ENCODE data around the gene GSE1.

GSE1 gene

DNA sequence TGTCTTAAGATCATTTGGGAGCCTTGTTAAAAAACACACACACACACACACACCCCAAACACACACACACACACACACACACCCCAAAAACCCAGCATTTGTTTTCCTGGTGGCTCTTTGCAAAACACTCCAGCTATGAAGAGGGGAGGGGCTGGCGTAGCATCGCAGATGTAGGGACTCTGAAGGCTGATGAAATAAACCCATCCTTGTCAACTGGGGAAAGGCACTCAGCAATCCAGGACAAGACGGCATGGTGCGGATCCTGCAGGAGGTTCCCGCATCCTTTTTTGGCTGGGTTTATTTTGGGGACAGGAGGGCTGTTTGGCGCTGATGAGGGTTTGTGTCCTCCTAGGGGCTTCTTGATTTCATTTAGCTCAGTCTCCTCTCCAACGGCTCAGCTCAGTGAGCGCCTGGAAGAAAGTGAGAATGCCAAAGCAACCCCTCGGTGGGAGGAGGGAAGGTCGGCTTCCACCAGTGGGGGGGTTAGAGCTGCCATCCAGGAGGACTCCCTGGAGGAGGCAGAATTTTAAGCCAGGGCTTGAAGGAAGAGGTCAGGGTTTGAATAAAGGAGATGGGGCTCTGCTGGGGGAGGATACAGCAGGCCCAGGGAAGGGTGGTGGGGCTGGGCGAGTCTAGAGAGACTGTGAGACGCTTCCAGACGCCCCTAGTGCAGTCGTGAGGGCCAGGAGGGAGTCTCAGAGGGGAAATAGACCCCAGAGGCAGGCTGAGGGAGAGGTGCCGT, 12.4 kb upstream of the GSE1 start:
- Histone ChIP-seq H3K4me1 (ENCODE audit: control insufficient read depth in 1 of 2, insufficient read depth in 2 of 2, low read length in 2 of 2) (peaks cover 7% of the 10 kb centered on the region in 2 donors), H3K9ac (ENCODE audit: low read depth in 1 of 2, low read length in 2 of 2) (no peak overlapping the region), H3K27ac (ENCODE audit: low read depth, low read length) (no peak overlapping the region), H3K36me3 (ENCODE audit: control insufficient read depth in 1 of 2, insufficient read depth in 2 of 2, low read length in 2 of 2) (peaks cover 0 to 3% of the 10 kb centered on the region in 2 donors), H3K27me3 (ENCODE audit: control insufficient read depth in 1 of 2, insufficient read depth in 2 of 2, low read length in 2 of 2) (no peaks in the 10 kb centered on the region), H3K4me3 (ENCODE audit: low read depth in 1 of 2, low read length in 2 of 2) (no peak overlapping the region), H3K9me3 (ENCODE audit: control insufficient read depth in 1 of 2, low read length in 2 of 2) (no peaks in the 10 kb centered on the region)

- Histone ChIP-seq H3K27me3 (ENCODE audit: control insufficient read depth in 1 of 2, insufficient read depth in 2 of 2, low read length in 2 of 2) (no peaks in the 10 kb centered on the region), H3K4me3 (ENCODE audit: low read depth in 1 of 2, low read length in 2 of 2) (no peak overlapping the region), H3K27ac (ENCODE audit: low read depth, low read length) (no peak overlapping the region), H3K9ac (ENCODE audit: low read depth in 1 of 2, low read length in 2 of 2) (no peak overlapping the region), H3K4me1 (ENCODE audit: control insufficient read depth in 1 of 2, insufficient read depth in 2 of 2, low read length in 2 of 2) (peaks cover 9% of the 10 kb centered on the region in 2 donors), H3K36me3 (ENCODE audit: control insufficient read depth in 1 of 2, insufficient read depth in 2 of 2, low read length in 2 of 2) (peaks cover 0 to under 1% of the 10 kb centered on the region in 2 donors), H3K9me3 (ENCODE audit: control insufficient read depth in 1 of 2, low read length in 2 of 2) (no peaks in the 10 kb centered on the region)
Observed at GRCh38 chr16:85601272-85601639, 11.9 kb upstream of the GSE1 start.

GRCh38 chr16:85601730-85602401, 11.3 kb upstream of the GSE1 start:
- H3K4me3 ChIP-seq (ENCODE audit: low read depth in 1 of 2, low read length in 2 of 2): no peak overlapping the region
- H3K27ac ChIP-seq (ENCODE audit: low read depth, low read length): no peak overlapping the region
- no peak overlapping the region for H3K9ac ChIP-seq (ENCODE audit: low read depth in 1 of 2, low read length in 2 of 2)
- H3K27me3 ChIP-seq (ENCODE audit: control insufficient read depth in 1 of 2, insufficient read depth in 2 of 2, low read length in 2 of 2): no peaks in the 10 kb centered on the region
- H3K36me3 ChIP-seq (ENCODE audit: control insufficient read depth in 1 of 2, insufficient read depth in 2 of 2, low read length in 2 of 2): no peaks in the 10 kb centered on the region
- H3K9me3 ChIP-seq (ENCODE audit: control insufficient read depth in 1 of 2, low read length in 2 of 2): no peaks in the 10 kb centered on the region
- H3K4me1 ChIP-seq (ENCODE audit: control insufficient read depth in 1 of 2, insufficient read depth in 2 of 2, low read length in 2 of 2): peaks cover 13 to 14% of the 10 kb centered on the region in 2 donors

DNA sequence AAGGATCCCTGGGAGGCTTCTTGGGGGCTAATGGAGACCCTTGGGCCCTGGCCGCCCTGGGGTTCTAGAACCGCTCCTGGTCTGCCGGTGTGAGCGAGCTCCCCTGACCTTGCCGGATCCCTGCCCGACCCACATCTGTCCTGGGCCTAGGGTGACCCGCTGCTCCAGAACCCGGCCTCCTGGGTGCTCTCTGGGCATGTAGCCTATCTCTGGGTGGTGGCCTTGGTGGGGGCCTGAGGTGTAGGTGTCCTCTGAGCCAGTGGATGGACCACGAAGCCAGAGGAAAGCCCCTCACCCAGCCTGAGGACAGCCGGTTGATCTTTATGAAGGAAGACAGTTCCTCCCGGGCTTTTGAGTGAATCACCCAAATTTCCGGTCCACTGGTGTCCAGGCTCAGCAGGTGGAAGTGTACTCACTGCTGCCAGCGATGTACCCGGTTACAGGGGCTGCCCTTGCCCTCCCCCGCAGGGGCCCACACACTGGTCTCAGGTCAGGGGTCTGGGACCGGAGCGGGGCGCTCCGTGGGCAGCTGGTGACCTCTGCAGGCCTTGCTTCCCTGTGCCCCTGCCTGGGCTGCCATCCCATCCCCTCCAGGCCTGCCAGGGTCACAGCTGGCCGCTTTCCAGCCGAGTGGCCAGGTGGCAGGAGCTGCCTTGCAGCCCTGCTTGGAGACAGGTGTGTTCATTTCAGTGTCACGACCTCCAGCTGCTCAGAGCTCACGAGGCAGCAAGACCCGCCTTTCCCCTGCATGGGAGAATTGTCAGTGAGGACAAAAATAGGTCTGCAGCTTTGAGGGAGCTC, 10.5 kb upstream of the GSE1 start:
- Histone ChIP-seq H3K9me3 (ENCODE audit: control insufficient read depth in 1 of 2, low read length in 2 of 2) (no peaks in the 10 kb centered on the region), H3K4me3 (ENCODE audit: low read depth in 1 of 2, low read length in 2 of 2) (no peak overlapping the region), H3K27ac (ENCODE audit: low read depth, low read length) (no peak overlapping the region), H3K36me3 (ENCODE audit: control insufficient read depth in 1 of 2, insufficient read depth in 2 of 2, low read length in 2 of 2) (no peaks in the 10 kb centered on the region), H3K4me1 (ENCODE audit: control insufficient read depth in 1 of 2, insufficient read depth in 2 of 2, low read length in 2 of 2) (peaks cover 19% of the 10 kb centered on the region in 2 donors), H3K27me3 (ENCODE audit: control insufficient read depth in 1 of 2, insufficient read depth in 2 of 2, low read length in 2 of 2) (no peaks in the 10 kb centered on the region), H3K9ac (ENCODE audit: low read depth in 1 of 2, low read length in 2 of 2) (no peak overlapping the region)

GRCh38 chr16:85603203-85603755, 9.8 kb upstream of the GSE1 start:
- Histone ChIP-seq H3K4me1 (ENCODE audit: control insufficient read depth in 1 of 2, insufficient read depth in 2 of 2, low read length in 2 of 2) (peaks cover 24 to 26% of the 10 kb centered on the region in 2 donors), H3K9ac (ENCODE audit: low read depth in 1 of 2, low read length in 2 of 2) (no peak overlapping the region), H3K27me3 (ENCODE audit: control insufficient read depth in 1 of 2, insufficient read depth in 2 of 2, low read length in 2 of 2) (no peaks in the 10 kb centered on the region), H3K9me3 (ENCODE audit: control insufficient read depth in 1 of 2, low read length in 2 of 2) (no peaks in the 10 kb centered on the region), H3K36me3 (ENCODE audit: control insufficient read depth in 1 of 2, insufficient read depth in 2 of 2, low read length in 2 of 2) (no peaks in the 10 kb centered on the region), H3K4me3 (ENCODE audit: low read depth in 1 of 2, low read length in 2 of 2) (no peak overlapping the region), H3K27ac (ENCODE audit: low read depth, low read length) (no peak overlapping the region)

DNA sequence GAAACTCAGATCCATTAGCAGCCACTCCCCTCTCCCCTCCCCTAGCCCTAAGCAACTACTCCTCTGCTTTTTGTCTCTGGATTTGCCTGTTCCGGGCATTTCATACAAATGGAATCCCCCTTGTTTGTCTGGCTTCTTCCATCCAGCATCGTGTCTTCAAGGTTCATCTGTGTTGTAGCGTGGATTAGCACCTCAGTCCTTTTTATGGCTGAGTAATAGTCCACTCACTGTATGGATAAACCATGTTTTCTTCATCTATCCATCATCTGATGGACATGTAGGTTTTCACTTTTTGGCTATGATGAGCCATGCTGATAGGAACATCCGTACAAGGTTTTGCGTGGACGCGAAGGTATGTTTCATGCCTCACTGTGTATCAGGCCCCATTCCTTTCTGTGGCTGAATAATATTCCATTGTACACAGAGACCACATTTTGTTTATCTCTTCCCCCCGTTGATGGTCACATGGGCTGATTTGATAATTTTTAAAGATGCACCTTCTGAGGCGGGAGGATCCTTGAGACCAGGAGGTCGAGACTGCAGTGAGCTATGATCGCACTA, 8.9 kb upstream of the GSE1 start:
- Histone ChIP-seq H3K4me1 (ENCODE audit: control insufficient read depth in 1 of 2, insufficient read depth in 2 of 2, low read length in 2 of 2) (peaks cover 24 to 34% of the 10 kb centered on the region in 2 donors), H3K9ac (ENCODE audit: low read depth in 1 of 2, low read length in 2 of 2) (no peak overlapping the region), H3K4me3 (ENCODE audit: low read depth in 1 of 2, low read length in 2 of 2) (no peak overlapping the region), H3K27ac (ENCODE audit: low read depth, low read length) (no peak overlapping the region), H3K36me3 (ENCODE audit: control insufficient read depth in 1 of 2, insufficient read depth in 2 of 2, low read length in 2 of 2) (no peaks in the 10 kb centered on the region), H3K27me3 (ENCODE audit: control insufficient read depth in 1 of 2, insufficient read depth in 2 of 2, low read length in 2 of 2) (no peaks in the 10 kb centered on the region), H3K9me3 (ENCODE audit: control insufficient read depth in 1 of 2, low read length in 2 of 2) (no peaks in the 10 kb centered on the region)

DNA sequence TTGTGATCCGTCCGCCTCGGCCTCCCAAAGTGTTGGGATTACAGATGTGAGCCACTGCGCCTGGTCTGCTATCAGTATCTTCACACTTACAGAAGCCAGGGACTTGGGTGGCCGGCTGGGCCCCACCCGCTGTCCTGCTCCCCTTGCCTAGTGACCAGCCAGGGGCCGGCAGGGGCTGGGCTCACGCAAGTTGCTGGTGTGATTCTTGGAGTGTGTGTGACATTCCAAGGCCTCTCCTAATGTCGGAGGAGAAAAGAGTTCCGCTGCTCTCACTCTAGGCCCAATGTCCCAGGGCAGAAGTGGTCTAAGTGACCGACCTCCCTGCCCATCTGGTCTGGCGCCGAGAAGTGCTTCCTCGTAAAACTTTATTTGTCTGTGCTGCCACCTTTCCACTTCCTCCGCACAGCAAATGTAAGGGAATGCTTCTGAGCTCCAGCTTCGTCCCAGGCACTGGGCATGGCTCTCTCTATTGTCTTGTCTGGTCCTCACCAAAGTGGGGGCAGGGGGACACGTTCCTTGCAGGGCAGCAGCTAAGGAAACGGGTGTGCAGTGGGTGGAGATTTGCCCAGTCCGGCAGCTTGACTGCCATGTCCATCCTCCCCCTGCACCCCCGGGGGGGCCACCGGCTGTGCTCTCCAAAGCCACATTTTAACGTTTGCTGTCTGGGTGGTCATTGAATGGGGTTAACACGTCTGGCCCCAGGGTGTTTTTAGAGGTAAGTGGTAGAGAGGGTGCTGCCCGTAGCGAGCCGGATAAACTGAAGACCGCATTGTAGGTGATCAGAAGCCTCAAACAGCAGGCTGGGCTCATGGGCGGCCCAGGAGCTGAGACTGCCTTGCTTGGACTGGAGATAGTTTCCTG, 7.8 kb upstream of the GSE1 start:
- H3K27ac ChIP-seq (ENCODE audit: low read depth, low read length): no peak overlapping the region
- H3K4me1 ChIP-seq (ENCODE audit: control insufficient read depth in 1 of 2, insufficient read depth in 2 of 2, low read length in 2 of 2): peaks cover 28 to 41% of the 10 kb centered on the region in 2 donors
- no peak overlapping the region for H3K9ac ChIP-seq (ENCODE audit: low read depth in 1 of 2, low read length in 2 of 2)

GRCh38 chr16:85605912-85606841, 6.9 kb upstream of the GSE1 start:
- H3K27ac ChIP-seq (ENCODE audit: low read depth, low read length): no peak overlapping the region
- no peaks in the 10 kb centered on the region for H3K27me3 ChIP-seq (ENCODE audit: control insufficient read depth in 1 of 2, insufficient read depth in 2 of 2, low read length in 2 of 2)
- H3K4me1 ChIP-seq (ENCODE audit: control insufficient read depth in 1 of 2, insufficient read depth in 2 of 2, low read length in 2 of 2): peaks cover 35 to 48% of the 10 kb centered on the region in 2 donors
- no peak overlapping the region for H3K9ac ChIP-seq (ENCODE audit: low read depth in 1 of 2, low read length in 2 of 2)
- H3K4me3 ChIP-seq (ENCODE audit: low read depth in 1 of 2, low read length in 2 of 2): no peak overlapping the region
- H3K9me3 ChIP-seq (ENCODE audit: control insufficient read depth in 1 of 2, low read length in 2 of 2): no peaks in the 10 kb centered on the region
- no peaks in the 10 kb centered on the region for H3K36me3 ChIP-seq (ENCODE audit: control insufficient read depth in 1 of 2, insufficient read depth in 2 of 2, low read length in 2 of 2)

More for the DNA sequence above, 7.8 kb upstream of the GSE1 start:
- no peaks in the 10 kb centered on the region for H3K9me3 ChIP-seq (ENCODE audit: control insufficient read depth in 1 of 2, low read length in 2 of 2)
- H3K27me3 ChIP-seq (ENCODE audit: control insufficient read depth in 1 of 2, insufficient read depth in 2 of 2, low read length in 2 of 2): no peaks in the 10 kb centered on the region
- no peak overlapping the region for H3K4me3 ChIP-seq (ENCODE audit: low read depth in 1 of 2, low read length in 2 of 2)
- H3K36me3 ChIP-seq (ENCODE audit: control insufficient read depth in 1 of 2, insufficient read depth in 2 of 2, low read length in 2 of 2): no peaks in the 10 kb centered on the region

Data from duodenal mucosa (tissue), 2 donors.